IMR-90 (cell line): ENCODE results near the gene TNS1. TPM values are rescaled to one million over a fixed set of nuclear protein-coding genes. Genes with fewer than 3 reads are reported as not detected.
A peak's percentile ranks its signal among the peaks of the same experiment; 100 is the strongest.

ENCODE experiments used
- ATAC-seq: fragments of 200-7000 bp; cut with Tn5 transposase; 2 replicates; pipeline ENCODE4 v1.9.1; 2020; ENCODE audit warnings: low read depth, mild to moderate bottlenecking, moderate library complexity
- BruUV-seq: library from RNA; stranded (reverse); fragments of 400-500 nt; replicated peaks from 2 replicates; lab custom pipeline; 2021; lab: Mats Ljungman, UMichigan
- CTCF ChIA-PET: fragments of 300-600 bp; formaldehyde crosslinking; extraction: SDS; loops from one replicate; lab custom pipeline; 2021; ENCODE audit warnings: antibody characterized with exemption; lab: Yijun Ruan, JAX
- POLR2A ChIA-PET: fragments of 300-600 bp; sonication (Branson Sonifier 250); formaldehyde crosslinking; loops from one replicate; lab custom pipeline; 2022; ENCODE audit warnings: antibody characterized with exemption; ENCODE audit not compliant: unreplicated experiment; lab: Charles Lee
- DNase-seq: peaks from one replicate; pipeline ENCODE4 v3.0.0; 2013
- H2AFZ ChIP-seq: replicated peaks from 2 replicates; pipeline ENCODE3; 2013; ENCODE audit warnings: low read length, mild to moderate bottlenecking; ENCODE audit not compliant: poor library complexity
- H2AK5ac ChIP-seq: 2 replicates; pipeline ENCODE4 v1.6.1; 2013; ENCODE audit warnings: low read depth, low read length, inconsistent platforms
- H2AK9ac ChIP-seq: replicated peaks from 2 replicates; pipeline ENCODE3; 2013; ENCODE audit warnings: mild to moderate bottlenecking, low read depth, low read length, moderate library complexity; ENCODE audit not compliant: poor library complexity
- H2BK120ac ChIP-seq: 2 replicates; pipeline ENCODE4 v1.6.1; 2013; ENCODE audit warnings: low read depth, low read length, inconsistent platforms
- H2BK15ac ChIP-seq: 3 replicates; pipeline ENCODE4 v1.6.1; 2013; ENCODE audit warnings: low read depth, low read length, inconsistent platforms
- H2BK20ac ChIP-seq: 2 replicates; pipeline ENCODE4 v1.6.1; 2013; ENCODE audit warnings: low read depth, mild to moderate bottlenecking, inconsistent platforms, low read length, moderate library complexity
- H2BK5ac ChIP-seq: 2 replicates; pipeline ENCODE4 v1.6.1; 2013; ENCODE audit warnings: mild to moderate bottlenecking, low read depth, low read length, inconsistent platforms; ENCODE audit not compliant: poor library complexity, severe bottlenecking
- H3K14ac ChIP-seq: replicated peaks from 2 replicates; pipeline ENCODE4 v1.6.1; 2013; ENCODE audit warnings: low read depth, low read length, inconsistent platforms
- H3K18ac ChIP-seq: 2 replicates; pipeline ENCODE4 v1.6.1; 2013; ENCODE audit warnings: low read depth, low read length, control low read depth
- H3K23ac ChIP-seq: 2 replicates; pipeline ENCODE4 v1.6.1; 2013; ENCODE audit warnings: low read depth, low read length, inconsistent platforms
- H3K27ac ChIP-seq: 2 replicates; pipeline ENCODE4 v1.5.1; 2013; ENCODE audit warnings: mild to moderate bottlenecking, control low read depth, low read length; ENCODE audit not compliant: insufficient read depth
- H3K27me3 ChIP-seq: 2 replicates; pipeline ENCODE4 v1.6.1; 2013; ENCODE audit warnings: low read length; ENCODE audit not compliant: control insufficient read depth, insufficient read depth
- H3K36me3 ChIP-seq: 2 replicates; pipeline ENCODE4 v1.6.1; 2013; ENCODE audit warnings: low read length, mixed read lengths; ENCODE audit not compliant: control insufficient read depth, insufficient read depth
- H3K4ac ChIP-seq: 2 replicates; pipeline ENCODE4 v1.6.1; 2013; ENCODE audit warnings: low read depth, low read length, inconsistent platforms
- H3K4me1 ChIP-seq: 2 replicates; pipeline ENCODE4 v1.6.1; 2013; ENCODE audit warnings: low read length, mixed read lengths; ENCODE audit not compliant: control insufficient read depth, insufficient read depth
- H3K4me2 ChIP-seq: 2 replicates; pipeline ENCODE4 v1.6.1; 2013; ENCODE audit warnings: low read depth, mild to moderate bottlenecking, control low read depth, low read length, moderate library complexity
- H3K4me3 ChIP-seq: 2 replicates; pipeline ENCODE4 v1.5.1; 2013; ENCODE audit warnings: low read depth, mild to moderate bottlenecking, control low read depth, low read length, moderate library complexity; ENCODE audit not compliant: insufficient read depth
- H3K56ac ChIP-seq: 2 replicates; pipeline ENCODE4 v1.6.1; 2013; ENCODE audit warnings: low read length, inconsistent platforms; ENCODE audit not compliant: insufficient read depth; ENCODE audit errors: extremely low read depth
- H3K79me1 ChIP-seq, 2 experiments: 2 replicates each; pipeline ENCODE4 v1.6.1; 2013; ENCODE audit warnings: low read length in 2 of 2, inconsistent platforms in 1 of 2, low read depth in 1 of 2
- H3K9ac ChIP-seq: 2 replicates; pipeline ENCODE4 v1.6.1; 2013; ENCODE audit warnings: low read depth, low read length, control low read depth
- H3K9me1 ChIP-seq: 2 replicates; pipeline ENCODE4 v1.6.1; 2013; ENCODE audit warnings: low read length, inconsistent platforms; ENCODE audit not compliant: insufficient read depth
- H3K9me3 ChIP-seq: 2 replicates; pipeline ENCODE4 v1.6.1; 2013; ENCODE audit warnings: low read length; ENCODE audit not compliant: control insufficient read depth, insufficient read depth
- H4K20me1 ChIP-seq: 2 replicates; pipeline ENCODE4 v1.6.1; 2013; ENCODE audit warnings: low read length, inconsistent platforms; ENCODE audit not compliant: insufficient read depth
- H4K5ac ChIP-seq: 2 replicates; pipeline ENCODE4 v1.6.1; 2013; ENCODE audit warnings: mild to moderate bottlenecking, low read depth, low read length, control low read depth
- H4K8ac ChIP-seq, 2 experiments: 2 replicates each; pipeline ENCODE4 v1.6.1; 2013; ENCODE audit warnings: low read depth in 2 of 2, low read length in 2 of 2, control low read depth in 1 of 2, inconsistent platforms in 1 of 2
- H4K91ac ChIP-seq: 2 replicates; pipeline ENCODE4 v1.6.1; 2013; ENCODE audit warnings: low read depth, low read length, inconsistent platforms; ENCODE audit not compliant: insufficient read depth
- CEBPB ChIP-seq: IDR thresholded peaks from 2 replicates; pipeline ENCODE4 v1.6.1; 2012; ENCODE audit warnings: low read depth, low read length, improper control_type of control experiment
- CHD1 ChIP-seq: IDR thresholded peaks from 2 replicates; pipeline ENCODE4 v1.6.1; 2012; ENCODE audit warnings: low read depth, low read length, improper control_type of control experiment
- FOS ChIP-seq: fragments of 150-350 bp; IDR thresholded peaks from 2 replicates; pipeline ENCODE4 v1.6.1; 2016; ENCODE audit warnings: low read depth, low read length
- MAFK ChIP-seq: IDR thresholded peaks from 2 replicates; pipeline ENCODE4 v1.6.1; 2012; ENCODE audit warnings: low read depth, low read length, improper control_type of control experiment
- MAZ ChIP-seq: IDR thresholded peaks from 2 replicates; pipeline ENCODE4 v1.6.1; 2012; ENCODE audit warnings: low read depth, mild to moderate bottlenecking, low read length, improper control_type of control experiment, moderate library complexity, borderline replicate concordance
- RAD21 ChIP-seq: IDR thresholded peaks from 2 replicates; pipeline ENCODE4 v1.6.1; 2012; ENCODE audit warnings: low read length, improper control_type of control experiment
- SMC3 ChIP-seq: fragments of 150-350 bp; IDR thresholded peaks from 2 replicates; pipeline ENCODE4 v1.6.1; 2016; ENCODE audit warnings: low read depth, mild to moderate bottlenecking, antibody characterized with exemption, low read length, moderate library complexity
- USF2 ChIP-seq: fragments of 150-350 bp; IDR thresholded peaks from 2 replicates; pipeline ENCODE4 v1.6.1; 2017; ENCODE audit warnings: mild to moderate bottlenecking, antibody characterized with exemption, low read length, low read depth
- WGBS, 2 experiments: methylation state at CpG; one replicate each; pipeline versions ENCODE4 v1.1.5 to v1.1.7; 2013; ENCODE audit warnings: missing lambda C conversion rate in 2 of 2; ENCODE audit not compliant: insufficient read length in 1 of 2; ENCODE audit errors: extremely low coverage in 2 of 2; 5-methylcytosine and 5-hydroxymethylcytosine counted together
- dilution Hi-C: fragments of 300-500 bp; cut with HindIII; formaldehyde crosslinking; loops from one replicate; pipeline ENCODE4 v1.14.3; 2018; ENCODE audit warnings: low sequenced_read_pairs; ENCODE audit not compliant: unreplicated experiment
- in situ Hi-C: fragments of 300-500 bp; cut with MboI; formaldehyde crosslinking; loops from 3 replicates; pipeline ENCODE4 v1.14.3; 2019; ENCODE audit warnings: low sequenced_read_pairs, inconsistent platforms, mixed read lengths
- intact Hi-C: fragments of 100-400 bp; cut with micrococcal nuclease; formaldehyde crosslinking; loops from 2 replicates; pipeline ENCODE4 v1.10.0; 2022
- polyA plus RNA-seq, 3 experiments: library from polyadenylated mRNA; depleted of rRNA; stranded (reverse); fragments of >200 nt; gene quantifications; 2 replicates each; pipeline ENCODE4 v1.2.3, GENCODE V29; 2012; ENCODE audit warnings: low replicate concordance in 1 of 3
- total RNA-seq: library from RNA; depleted of rRNA; stranded (reverse); fragments of >200 nt; gene quantifications from 2 replicates; pipeline ENCODE4 v1.2.3, GENCODE V29; 2012
- TF ChIP-seq, protein P1 (sequence below): fragments of 150-350 bp; IDR thresholded peaks from 2 replicates; pipeline ENCODE4 v1.6.1; 2016; ENCODE audit warnings: low read depth, mild to moderate bottlenecking, low read length, moderate library complexity, borderline replicate concordance

TNS1 gene
- total and polyA plus RNA-seq, 2 of the 4 experiments (the other 2 are of a cell fraction): 41.1 to 45.2 TPM

GRCh38 chr2:217818293-217818850, 184.4 kb downstream of the TNS1 start:
- ATAC-seq (no peak), DNase-seq (no peak)
- Histone ChIP-seq H3K23ac (no peak overlapping the region), H2BK15ac (no peak overlapping the region), H3K9me3 (no peaks in the 10 kb centered on the region), H3K27me3 (no peaks in the 10 kb centered on the region), H2AK5ac (no peak overlapping the region), H3K4me3 (no peak overlapping the region), H4K8ac (no peak overlapping the region), H4K91ac (no peak overlapping the region), H2AK9ac (no peak overlapping the region), H3K27ac (no peak overlapping the region), H3K4ac (no peak overlapping the region), H3K4me1 (no peaks in the 10 kb centered on the region), H4K5ac (no peak overlapping the region), H3K79me1 (peaks cover 23 to 35% of the 10 kb centered on the region in 2 experiments), H3K36me3 (peaks cover 74% of the 10 kb centered on the region), H3K4me2 (no peak overlapping the region), H2BK20ac (no peak overlapping the region), H3K18ac (no peak overlapping the region), H3K9me1 (peaks cover 14% of the 10 kb centered on the region), H2AFZ (peak overlapping the region; percentile 44), H3K9ac (no peak overlapping the region), H3K14ac (no peak overlapping the region), H4K20me1 (peaks cover 21% of the 10 kb centered on the region), H2BK120ac (no peak overlapping the region), H2BK5ac (no peak overlapping the region), H3K56ac (no peak overlapping the region; the same call in 1 of the 2 replicates)
- CTCF ChIA-PET: no interaction called here
- 98% methylated on average over 8 of the region's 19 CpGs; no CpG with 5 or more reads in 1 of the 2 experiments for WGBS, 2 experiments
- POLR2A ChIA-PET: no interaction called here
- TF ChIP-seq USF2 (no peak), MAFK (no peak), FOS (no peak), CEBPB (no peak), MAZ (no peak), SMC3 (no peak), RAD21 (no peak), CHD1 (no peak)
- TF ChIP-seq, protein P1, sequence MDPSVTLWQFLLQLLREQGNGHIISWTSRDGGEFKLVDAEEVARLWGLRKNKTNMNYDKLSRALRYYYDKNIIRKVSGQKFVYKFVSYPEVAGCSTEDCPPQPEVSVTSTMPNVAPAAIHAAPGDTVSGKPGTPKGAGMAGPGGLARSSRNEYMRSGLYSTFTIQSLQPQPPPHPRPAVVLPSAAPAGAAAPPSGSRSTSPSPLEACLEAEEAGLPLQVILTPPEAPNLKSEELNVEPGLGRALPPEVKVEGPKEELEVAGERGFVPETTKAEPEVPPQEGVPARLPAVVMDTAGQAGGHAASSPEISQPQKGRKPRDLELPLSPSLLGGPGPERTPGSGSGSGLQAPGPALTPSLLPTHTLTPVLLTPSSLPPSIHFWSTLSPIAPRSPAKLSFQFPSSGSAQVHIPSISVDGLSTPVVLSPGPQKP: no peak
- in situ Hi-C loops (no loop called here), intact Hi-C loops (no loop called here), dilution Hi-C loops (no loop called here)
- BruUV-seq: TSS peak; percentile 84
